PFSK-1 (cell line): Measurements from ENCODE around the gene ANKH.

Experiments
- FOXP2 ChIP-seq: optimal IDR thresholded peaks from 2 replicates; pipeline ENCODE3; 2011; ENCODE audit warnings: borderline replicate concordance, control low read depth, inconsistent platforms; ENCODE audit not compliant: insufficient read depth; ENCODE audit errors: extremely low read length, extremely low read depth
- POLR2AphosphoS5 ChIP-seq: IDR thresholded peaks from 2 replicates; pipeline ENCODE4 v1.6.1; 2012; ENCODE audit warnings: low read depth, mild to moderate bottlenecking, control low read depth, low read length, moderate library complexity
- SIN3A ChIP-seq: IDR thresholded peaks from 2 replicates; pipeline ENCODE4 v1.6.1; 2012; ENCODE audit warnings: mild to moderate bottlenecking, low read length, moderate library complexity, borderline replicate concordance; ENCODE audit not compliant: insufficient read depth
- TAF1 ChIP-seq: IDR thresholded peaks from 2 replicates; pipeline ENCODE4 v1.6.1; 2012; ENCODE audit warnings: low read length, control low read depth, borderline replicate concordance; ENCODE audit not compliant: insufficient read depth
- TF ChIP-seq, protein P1 (sequence below), 2 experiments: IDR thresholded peaks; 2 replicates each; pipeline versions ENCODE4 v1.6.1 to v1.8.0; 2011 to 2012; ENCODE audit warnings: low read depth in 2 of 2, low read length in 2 of 2, control low read depth in 1 of 2, inconsistent platforms in 1 of 2, mild to moderate bottlenecking in 1 of 2, moderate library complexity in 1 of 2; ENCODE audit not compliant: insufficient read depth in 1 of 2

Gene ANKH

GRCh38 chr5:14767053-14767452 lies 104.5 kb downstream of the ANKH start:
- TF ChIP-seq, protein P1, sequence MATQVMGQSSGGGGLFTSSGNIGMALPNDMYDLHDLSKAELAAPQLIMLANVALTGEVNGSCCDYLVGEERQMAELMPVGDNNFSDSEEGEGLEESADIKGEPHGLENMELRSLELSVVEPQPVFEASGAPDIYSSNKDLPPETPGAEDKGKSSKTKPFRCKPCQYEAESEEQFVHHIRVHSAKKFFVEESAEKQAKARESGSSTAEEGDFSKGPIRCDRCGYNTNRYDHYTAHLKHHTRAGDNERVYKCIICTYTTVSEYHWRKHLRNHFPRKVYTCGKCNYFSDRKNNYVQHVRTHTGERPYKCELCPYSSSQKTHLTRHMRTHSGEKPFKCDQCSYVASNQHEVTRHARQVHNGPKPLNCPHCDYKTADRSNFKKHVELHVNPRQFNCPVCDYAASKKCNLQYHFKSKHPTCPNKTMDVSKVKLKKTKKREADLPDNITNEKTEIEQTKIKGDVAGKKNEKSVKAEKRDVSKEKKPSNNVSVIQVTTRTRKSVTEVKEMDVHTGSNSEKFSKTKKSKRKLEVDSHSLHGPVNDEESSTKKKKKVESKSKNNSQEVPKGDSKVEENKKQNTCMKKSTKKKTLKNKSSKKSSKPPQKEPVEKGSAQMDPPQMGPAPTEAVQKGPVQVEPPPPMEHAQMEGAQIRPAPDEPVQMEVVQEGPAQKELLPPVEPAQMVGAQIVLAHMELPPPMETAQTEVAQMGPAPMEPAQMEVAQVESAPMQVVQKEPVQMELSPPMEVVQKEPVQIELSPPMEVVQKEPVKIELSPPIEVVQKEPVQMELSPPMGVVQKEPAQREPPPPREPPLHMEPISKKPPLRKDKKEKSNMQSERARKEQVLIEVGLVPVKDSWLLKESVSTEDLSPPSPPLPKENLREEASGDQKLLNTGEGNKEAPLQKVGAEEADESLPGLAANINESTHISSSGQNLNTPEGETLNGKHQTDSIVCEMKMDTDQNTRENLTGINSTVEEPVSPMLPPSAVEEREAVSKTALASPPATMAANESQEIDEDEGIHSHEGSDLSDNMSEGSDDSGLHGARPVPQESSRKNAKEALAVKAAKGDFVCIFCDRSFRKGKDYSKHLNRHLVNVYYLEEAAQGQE (IDR thresholded peaks at IDR 0.05; ENCODE audit: insufficient read depth in 1 of 2, low read depth in 2 of 2, low read length in 2 of 2), result no peak
- TF ChIP-seq SIN3A (no peak), TAF1 (no peak), POLR2AphosphoS5 (no peak), FOXP2 (no peak)

GRCh38 chr5:14766584-14766983 lies 105.0 kb downstream of the ANKH start:
- TF ChIP-seq POLR2AphosphoS5 (no peak), FOXP2 (no peak), TAF1 (no peak), SIN3A (no peak)
- TF ChIP-seq, protein P1 (IDR thresholded peaks at IDR 0.05; ENCODE audit: insufficient read depth in 1 of 2, low read depth in 2 of 2, low read length in 2 of 2), result no peak

DNA sequence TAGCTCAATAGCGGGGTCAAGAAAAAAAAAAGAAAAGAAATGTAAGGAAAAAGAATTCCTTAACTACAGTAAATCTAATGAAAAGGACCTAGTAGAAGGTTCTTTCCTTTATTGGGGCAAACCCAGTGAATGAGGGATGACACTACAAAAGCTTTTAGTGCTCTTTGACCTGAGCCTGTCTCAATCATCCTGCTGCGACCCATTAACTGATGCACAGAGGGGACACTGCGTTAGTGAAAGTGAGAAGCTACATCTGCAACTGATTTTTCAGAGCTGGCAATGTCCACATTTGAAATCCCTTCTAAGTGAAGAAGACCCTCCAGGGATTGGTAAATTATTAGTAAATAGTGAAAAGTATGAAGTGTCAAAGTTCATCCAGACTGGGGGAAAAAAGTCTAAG lies 106.0 kb downstream of the ANKH start:
- no peak for TF ChIP-seq SIN3A
- TF ChIP-seq POLR2AphosphoS5, result no peak
- TF ChIP-seq FOXP2, result no peak
- TF ChIP-seq TAF1, result no peak
- TF ChIP-seq, protein P1 (IDR thresholded peaks at IDR 0.05; ENCODE audit: insufficient read depth in 1 of 2, low read depth in 2 of 2, low read length in 2 of 2), result no peak

DNA sequence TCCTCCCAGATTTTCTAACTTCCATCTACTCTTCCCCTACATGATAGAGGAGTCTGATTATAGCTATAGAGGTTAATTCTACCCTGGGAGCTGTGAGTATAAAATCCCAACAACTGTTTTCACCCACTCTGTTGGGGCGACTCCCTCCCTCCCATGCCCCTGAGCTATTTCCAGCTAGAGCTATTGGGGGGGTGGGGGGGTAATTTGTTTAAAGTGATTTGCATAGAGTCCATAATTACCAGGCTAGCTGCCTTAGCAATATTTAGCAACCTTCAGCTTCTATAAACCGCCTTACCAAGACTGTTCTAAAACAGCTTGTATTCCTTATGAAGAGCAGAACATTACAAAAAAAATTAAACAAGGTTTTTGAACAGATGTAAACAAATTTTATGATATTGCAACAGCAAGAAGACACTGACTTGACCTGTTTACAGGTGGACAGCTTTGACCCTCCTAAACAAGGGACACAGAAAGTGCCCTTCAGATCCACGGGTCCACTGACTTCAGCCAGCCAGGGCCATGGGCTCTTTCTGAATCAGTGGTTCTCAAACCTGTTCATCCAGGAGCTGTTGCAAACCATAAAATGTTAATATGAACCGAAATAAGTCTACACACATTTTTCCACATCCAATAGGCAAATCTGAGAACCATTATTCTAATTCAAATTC lies 108.9 kb downstream of the ANKH start:
- TF ChIP-seq SIN3A (no peak), FOXP2 (no peak), TAF1 (no peak), POLR2AphosphoS5 (no peak)
- TF ChIP-seq, protein P1 (IDR thresholded peaks at IDR 0.05; ENCODE audit: insufficient read depth in 1 of 2, low read depth in 2 of 2, low read length in 2 of 2), result no peak

- TF ChIP-seq POLR2AphosphoS5, result no peak
- no peak for TF ChIP-seq TAF1
- no peak for TF ChIP-seq FOXP2
- no peak for TF ChIP-seq SIN3A
- TF ChIP-seq, protein P1 (IDR thresholded peaks at IDR 0.05; ENCODE audit: insufficient read depth in 1 of 2, low read depth in 2 of 2, low read length in 2 of 2), result no peak
Measured at GRCh38 chr5:14760548-14761002, 111.0 kb downstream of the ANKH start.
